NCI-H2107 treated with DMSO at 0.1 percent for 48 hours (cell line): Measurements from ENCODE around the gene AIFM1.

Source experiments
- DNase-seq: peaks from one replicate; lab custom pipeline; 2025; ENCODE audit not compliant: unreplicated experiment; lab: John Stamatoyannopoulos, UW

AIFM1 gene

GRCh38 chrX:130093271-130093670 lies 72.4 kb downstream of the AIFM1 start:
- no peak for DNase-seq

GRCh38 chrX:130091980-130092522 lies 73.6 kb downstream of the AIFM1 start:
- no peak for DNase-seq

- DNase-seq: no peak
Measured at GRCh38 chrX:130090364-130090763, 75.3 kb downstream of the AIFM1 start.

- DNase-seq: peak; percentile 89
Measured at GRCh38 chrX:130086447-130087206, 79.0 kb downstream of the AIFM1 start.

- no peak for DNase-seq
Measured at GRCh38 chrX:130085551-130086446, 79.8 kb downstream of the AIFM1 start.

- DNase-seq: no peak
Measured at GRCh38 chrX:130084631-130085237, 80.9 kb downstream of the AIFM1 start.

GRCh38 chrX:130083656-130084382 lies 81.8 kb downstream of the AIFM1 start:
- DNase-seq: no peak

- DNase-seq: no peak
Measured at GRCh38 chrX:130083107-130083490, 82.5 kb downstream of the AIFM1 start.

GRCh38 chrX:130082244-130083106 lies 83.2 kb downstream of the AIFM1 start:
- no peak for DNase-seq

- no peak for DNase-seq
Measured at GRCh38 chrX:130081421-130082045, 84.1 kb downstream of the AIFM1 start.

GRCh38 chrX:130080791-130081367 lies 84.8 kb downstream of the AIFM1 start:
- DNase-seq: no peak

- DNase-seq: peak; percentile 59
Measured at GRCh38 chrX:130079824-130080406, 85.7 kb downstream of the AIFM1 start.
